Measurements from ENCODE around the gene GLI2. TPM values are rescaled to one million over a fixed set of nuclear protein-coding genes. Genes with fewer than 3 reads are reported as not detected.

The GLI2 gene
- total RNA-seq, 1 experiment from 2014 or later, result 11.6 TPM

DNA sequence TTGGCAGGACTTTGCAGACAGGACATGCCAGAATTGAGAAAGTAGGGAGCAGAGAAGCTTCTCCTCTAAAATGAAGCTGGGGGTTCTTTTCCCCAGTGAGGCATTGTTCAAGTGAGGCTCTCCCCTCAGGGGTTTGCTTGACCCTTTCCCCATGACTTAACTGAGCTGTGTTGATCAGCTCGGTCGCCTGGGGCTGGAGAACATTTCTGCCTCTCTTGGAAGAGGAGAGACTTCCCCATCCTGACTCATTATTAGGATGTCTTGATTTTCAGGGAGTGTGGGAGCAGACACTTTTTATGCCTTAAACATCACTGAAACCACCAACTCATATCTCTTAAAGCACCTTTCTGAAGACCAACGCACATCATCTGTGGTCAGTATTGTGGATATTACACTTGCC, 27.9 kb upstream of the GLI2 start:
- H3K9me3 ChIP-seq (ENCODE audit: insufficient read depth, low read depth), result no peaks in the 10 kb centered on the region
- ChIA-PET POLR2A (ENCODE audit: unreplicated experiment) (interaction anchor here (0.7 kb wide), 1 partner anchor 367 kb away, joined by 6 read pairs; no protein-coding TSS in a partner anchor), CTCF (no interaction called here)
- H4K20me1 ChIP-seq (ENCODE audit: insufficient read depth), result no peaks in the 10 kb centered on the region
- no peak overlapping the region for H3K27ac ChIP-seq
- no peaks in the 10 kb centered on the region for H3K4me1 ChIP-seq (replicated peaks; ENCODE audit: insufficient read depth)
- no peaks in the 10 kb centered on the region for H3K36me3 ChIP-seq (ENCODE audit: low read depth)
- no peak overlapping the region for H2AFZ ChIP-seq
- H3K79me2 ChIP-seq (ENCODE audit: low read depth), result no peaks in the 10 kb centered on the region
- H3K27me3 ChIP-seq (ENCODE audit: insufficient read depth, low read depth), result peaks cover 22% of the 10 kb centered on the region
- no TSS peak for BruUV-seq (replicated peaks)
- H3K4me3 ChIP-seq, result no peak overlapping the region
- intact Hi-C loops (cut with micrococcal nuclease; ENCODE audit: unreplicated experiment), result no loop called here
- TF ChIP-seq, protein P1, sequence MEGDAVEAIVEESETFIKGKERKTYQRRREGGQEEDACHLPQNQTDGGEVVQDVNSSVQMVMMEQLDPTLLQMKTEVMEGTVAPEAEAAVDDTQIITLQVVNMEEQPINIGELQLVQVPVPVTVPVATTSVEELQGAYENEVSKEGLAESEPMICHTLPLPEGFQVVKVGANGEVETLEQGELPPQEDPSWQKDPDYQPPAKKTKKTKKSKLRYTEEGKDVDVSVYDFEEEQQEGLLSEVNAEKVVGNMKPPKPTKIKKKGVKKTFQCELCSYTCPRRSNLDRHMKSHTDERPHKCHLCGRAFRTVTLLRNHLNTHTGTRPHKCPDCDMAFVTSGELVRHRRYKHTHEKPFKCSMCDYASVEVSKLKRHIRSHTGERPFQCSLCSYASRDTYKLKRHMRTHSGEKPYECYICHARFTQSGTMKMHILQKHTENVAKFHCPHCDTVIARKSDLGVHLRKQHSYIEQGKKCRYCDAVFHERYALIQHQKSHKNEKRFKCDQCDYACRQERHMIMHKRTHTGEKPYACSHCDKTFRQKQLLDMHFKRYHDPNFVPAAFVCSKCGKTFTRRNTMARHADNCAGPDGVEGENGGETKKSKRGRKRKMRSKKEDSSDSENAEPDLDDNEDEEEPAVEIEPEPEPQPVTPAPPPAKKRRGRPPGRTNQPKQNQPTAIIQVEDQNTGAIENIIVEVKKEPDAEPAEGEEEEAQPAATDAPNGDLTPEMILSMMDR (conservative IDR thresholded peaks at IDR 0.05), result no peak
- no peak for TF ChIP-seq EZH2 (IDR thresholded peaks at IDR 0.05; ENCODE audit: low read depth)
- no peak overlapping the region for H3K4me2 ChIP-seq
- DNase-seq, result no peak
- no peaks in the 10 kb centered on the region for H3F3A ChIP-seq (ENCODE audit: insufficient read depth, low read depth)
- no peaks in the 10 kb centered on the region for H3K9me2 ChIP-seq (ENCODE audit: insufficient read depth)

DNA sequence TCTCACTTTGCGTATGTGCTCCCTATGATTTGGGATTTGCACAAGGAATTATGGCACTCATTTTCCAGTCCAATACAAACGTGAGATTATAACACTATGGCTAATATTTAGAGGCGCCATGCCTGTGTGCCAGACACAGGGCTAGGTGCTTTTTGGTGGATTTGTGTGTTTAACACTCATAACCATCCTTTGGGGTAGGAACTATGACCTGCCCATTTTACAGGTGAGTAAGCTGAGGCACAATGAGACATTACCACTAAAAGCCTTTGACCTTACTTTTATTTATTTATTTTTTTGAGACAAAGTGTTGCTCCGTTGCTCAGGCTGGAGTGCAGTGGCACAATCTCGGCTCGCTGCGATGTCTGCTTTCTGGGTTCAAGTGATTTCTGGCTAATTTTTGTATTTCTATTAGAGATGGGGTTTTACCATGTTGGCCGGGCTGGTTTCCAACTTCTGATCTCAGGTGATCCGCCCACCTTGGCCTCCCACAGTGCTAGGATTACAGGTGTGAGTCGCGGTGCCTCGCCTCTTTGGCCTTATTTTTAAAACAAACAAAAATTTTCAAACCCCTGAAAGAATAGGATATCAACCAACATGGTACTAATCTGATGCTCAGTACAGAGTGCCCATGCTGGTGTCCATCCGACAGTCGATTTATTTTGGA, 26.6 kb upstream of the GLI2 start:
- Histone ChIP-seq H3K4me1 (replicated peaks; ENCODE audit: insufficient read depth) (no peaks in the 10 kb centered on the region), H3K4me3 (no peak overlapping the region), H3K36me3 (ENCODE audit: low read depth) (no peaks in the 10 kb centered on the region), H3K27ac (no peak overlapping the region), H3K27me3 (ENCODE audit: insufficient read depth, low read depth) (peaks cover 35% of the 10 kb centered on the region), H3K4me2 (no peak overlapping the region), H3K9me3 (ENCODE audit: insufficient read depth, low read depth) (no peaks in the 10 kb centered on the region), H4K20me1 (ENCODE audit: insufficient read depth) (no peaks in the 10 kb centered on the region), H3F3A (ENCODE audit: insufficient read depth, low read depth) (no peaks in the 10 kb centered on the region), H2AFZ (no peak overlapping the region), H3K79me2 (ENCODE audit: low read depth) (no peaks in the 10 kb centered on the region), H3K9me2 (ENCODE audit: insufficient read depth) (no peaks in the 10 kb centered on the region)
- ChIA-PET POLR2A (ENCODE audit: unreplicated experiment) (no interaction called here), CTCF (no interaction called here)
- TF ChIP-seq, protein P1 (conservative IDR thresholded peaks at IDR 0.05), result no peak
- TF ChIP-seq EZH2 (IDR thresholded peaks at IDR 0.05; ENCODE audit: low read depth), result no peak
- DNase-seq, result no peak
- intact Hi-C loops (cut with micrococcal nuclease; ENCODE audit: unreplicated experiment), result no loop called here
- no TSS peak for BruUV-seq (replicated peaks)

DNA sequence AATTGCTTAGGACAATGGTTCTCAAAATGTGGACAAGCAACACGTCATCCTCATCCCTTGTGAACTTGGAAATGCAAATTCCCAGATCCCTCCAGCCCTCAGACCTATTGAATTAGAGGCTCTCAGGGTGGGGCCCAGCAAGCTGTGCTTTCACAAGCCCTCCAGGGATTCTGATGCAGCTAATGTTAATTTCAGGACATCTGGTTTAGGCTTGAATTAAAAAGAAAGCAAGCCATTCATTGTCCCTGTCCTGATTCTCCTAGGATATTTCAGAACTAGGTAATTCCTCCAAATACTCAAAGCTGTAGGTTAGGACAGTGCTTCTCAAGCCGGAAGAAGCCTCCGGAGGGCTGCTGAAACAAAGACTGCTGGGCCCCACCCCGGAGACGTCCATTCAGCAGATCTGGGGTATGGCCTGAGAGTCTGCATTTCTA, 26.0 kb upstream of the GLI2 start:
- POLR2A ChIA-PET (ENCODE audit: unreplicated experiment), result no interaction called here
- H3K36me3 ChIP-seq (ENCODE audit: low read depth), result no peaks in the 10 kb centered on the region
- TF ChIP-seq EZH2 (IDR thresholded peaks at IDR 0.05; ENCODE audit: low read depth), result no peak
- TF ChIP-seq, protein P1 (conservative IDR thresholded peaks at IDR 0.05), result no peak
- no peaks in the 10 kb centered on the region for H3K4me1 ChIP-seq (replicated peaks; ENCODE audit: insufficient read depth)
- no peak overlapping the region for H3K4me2 ChIP-seq
- no peak for DNase-seq
- intact Hi-C loops (cut with micrococcal nuclease; ENCODE audit: unreplicated experiment), result no loop called here
- BruUV-seq (replicated peaks), result no TSS peak
- H2AFZ ChIP-seq, result no peak overlapping the region
- no peaks in the 10 kb centered on the region for H3K9me3 ChIP-seq (ENCODE audit: insufficient read depth, low read depth)
- no peak overlapping the region for H3K27ac ChIP-seq
- H3K79me2 ChIP-seq (ENCODE audit: low read depth), result no peaks in the 10 kb centered on the region
- no peaks in the 10 kb centered on the region for H4K20me1 ChIP-seq (ENCODE audit: insufficient read depth)
- CTCF ChIA-PET, result no interaction called here
- no peak overlapping the region for H3K4me3 ChIP-seq
- no peaks in the 10 kb centered on the region for H3K9me2 ChIP-seq (ENCODE audit: insufficient read depth)
- no peaks in the 10 kb centered on the region for H3F3A ChIP-seq (ENCODE audit: insufficient read depth, low read depth)
- peaks cover 40% of the 10 kb centered on the region for H3K27me3 ChIP-seq (ENCODE audit: insufficient read depth, low read depth)

Data from PC-9 (cell line).